HS-27A (cell line): ENCODE measurements around the gene ERF.
A peak's percentile ranks its signal among the peaks of the same experiment; 100 is the strongest.

ENCODE experiments used
- DNase-seq: peaks from one replicate; pipeline ENCODE4 v3.0.0-alpha.2; 2012; ENCODE audit warnings: low read depth, missing footprints

The ERF gene

DNA sequence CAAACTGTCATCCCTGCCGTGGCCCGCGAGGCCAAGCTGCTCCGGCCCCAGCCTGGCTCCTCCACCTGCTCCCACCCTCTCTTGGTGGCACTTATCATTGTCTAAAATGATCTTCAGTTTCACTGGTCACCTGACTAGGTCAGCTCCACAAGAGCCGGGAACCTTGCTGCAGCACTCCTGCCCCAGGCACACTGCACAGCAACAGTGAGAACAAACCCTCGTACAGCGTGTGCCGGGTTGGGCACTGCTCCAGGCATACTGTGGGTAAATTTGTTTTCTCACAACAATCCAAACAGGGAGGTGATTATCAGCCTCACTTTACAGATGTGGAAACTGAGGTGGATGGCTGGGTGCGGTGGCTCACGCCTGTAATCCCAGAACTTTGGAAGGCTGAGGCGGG lies 46.3 kb downstream of the ERF start:
- DNase-seq, result no peak

GRCh38 chr19:42207767-42208271 lies 47.1 kb downstream of the ERF start:
- DNase-seq, result peak; percentile 94

- DNase-seq, result peak; percentile 76
These were observed 47.8 kb downstream of the ERF start for GRCh38 chr19:42206871-42207755.

DNA sequence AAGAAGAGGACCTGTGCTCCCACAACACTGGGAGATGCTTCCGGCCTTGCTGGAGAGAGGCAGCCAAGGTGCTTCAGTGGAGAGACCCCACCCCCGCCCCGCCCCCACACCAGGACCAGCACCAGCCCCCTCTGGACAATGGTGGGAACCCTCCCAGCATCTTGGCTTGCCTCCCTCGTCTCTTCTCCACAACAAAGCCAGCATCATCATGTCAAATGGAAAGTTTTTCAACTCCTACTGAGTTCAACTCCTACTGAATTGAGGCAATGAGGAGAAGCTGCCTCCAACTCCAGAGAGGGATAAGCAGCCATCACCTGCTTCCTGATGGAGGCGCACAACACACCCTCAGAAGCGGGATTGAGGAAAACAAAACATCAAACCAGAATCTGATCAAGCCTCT lies 50.3 kb downstream of the ERF start:
- no peak for DNase-seq

DNA sequence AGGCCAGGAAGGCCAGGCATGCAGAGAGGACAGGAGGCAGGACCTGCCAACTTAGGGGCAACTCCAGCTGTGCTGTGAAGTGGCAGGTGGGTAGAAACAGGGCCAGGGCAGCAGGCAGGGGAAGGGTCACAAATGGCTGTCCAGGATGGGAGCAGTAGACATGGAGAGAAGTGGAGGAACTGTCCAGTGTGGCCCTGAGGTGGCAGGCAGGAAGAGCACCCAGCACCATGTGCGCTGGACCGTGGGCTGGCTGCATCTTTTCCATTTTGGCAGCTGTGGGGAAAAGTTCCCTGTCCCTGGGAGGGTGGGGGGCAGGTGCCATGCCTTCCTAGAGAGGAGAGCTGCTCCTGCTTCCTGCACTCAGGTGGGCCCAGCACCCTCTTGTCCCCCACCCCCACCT lies 51.2 kb downstream of the ERF start:
- DNase-seq, result no peak

GRCh38 chr19:42202290-42202880 lies 52.5 kb downstream of the ERF start:
- DNase-seq, result no peak

DNA sequence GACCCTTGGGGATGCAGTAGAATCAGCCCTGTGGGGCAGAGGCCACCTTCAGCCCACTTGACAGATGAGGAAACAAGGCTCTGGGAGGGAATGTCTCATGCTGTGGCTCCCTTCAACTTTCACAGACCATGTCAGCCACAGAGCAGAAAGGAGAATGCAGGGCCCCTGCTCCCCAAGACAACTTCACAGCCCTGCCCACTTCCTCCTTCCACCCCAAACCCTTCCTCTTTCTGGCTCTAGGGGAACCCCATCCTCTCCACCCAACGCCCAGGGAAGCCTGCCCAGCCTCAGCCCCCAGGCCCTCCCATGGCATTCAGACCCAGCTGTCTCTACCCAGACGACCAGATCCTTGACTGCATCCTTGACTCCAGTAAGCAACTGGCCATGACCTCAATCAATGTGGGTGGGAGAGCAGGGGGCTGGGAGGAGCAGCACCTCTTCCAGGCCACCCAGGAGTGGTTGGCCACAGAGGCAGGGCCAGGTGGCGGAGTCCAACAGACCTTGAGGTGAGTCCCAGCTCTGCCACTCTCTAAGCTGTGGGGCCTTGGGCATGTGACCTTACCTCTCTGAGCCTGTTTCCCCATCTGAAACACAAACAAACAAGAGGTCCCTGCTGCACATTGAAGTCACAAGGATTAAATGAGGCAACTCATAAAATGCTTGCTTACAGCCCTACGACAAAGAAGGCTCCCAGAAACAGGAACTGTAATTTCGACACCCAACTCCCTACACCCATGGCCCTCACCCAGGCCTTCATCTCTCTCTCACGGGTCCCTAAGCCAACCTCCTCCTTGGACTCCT lies 53.2 kb downstream of the ERF start:
- DNase-seq, result no peak

DNA sequence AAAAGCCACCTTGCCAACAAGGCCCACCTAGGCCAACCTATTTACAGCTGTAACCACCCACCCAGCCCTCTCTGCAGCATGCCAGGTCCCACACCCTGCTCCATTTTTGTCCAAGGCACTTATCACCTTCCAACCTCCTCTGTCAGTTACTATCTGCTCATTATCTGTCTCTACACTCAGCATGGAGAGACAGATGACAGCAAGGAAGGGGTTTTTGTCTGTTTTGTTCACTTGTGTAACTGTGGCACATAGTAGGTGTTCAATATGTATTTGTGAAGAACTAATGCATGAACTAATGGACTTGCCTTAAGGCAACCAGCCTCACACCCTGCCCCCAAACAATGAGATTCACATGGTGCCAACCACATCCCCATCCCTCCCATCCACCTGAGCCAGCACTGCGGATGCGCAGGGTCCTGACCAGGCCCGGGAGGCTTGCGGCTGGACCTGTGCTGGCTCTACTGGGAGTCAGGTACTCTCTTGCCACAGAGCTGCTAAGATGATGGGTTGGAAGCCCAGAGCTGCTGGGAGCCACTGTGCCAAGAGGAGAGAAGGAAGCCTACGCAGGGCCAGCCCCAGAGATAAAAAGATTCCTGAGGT lies 54.7 kb downstream of the ERF start:
- no peak for DNase-seq

GRCh38 chr19:42199440-42200115 lies 55.4 kb downstream of the ERF start:
- no peak for DNase-seq

DNA sequence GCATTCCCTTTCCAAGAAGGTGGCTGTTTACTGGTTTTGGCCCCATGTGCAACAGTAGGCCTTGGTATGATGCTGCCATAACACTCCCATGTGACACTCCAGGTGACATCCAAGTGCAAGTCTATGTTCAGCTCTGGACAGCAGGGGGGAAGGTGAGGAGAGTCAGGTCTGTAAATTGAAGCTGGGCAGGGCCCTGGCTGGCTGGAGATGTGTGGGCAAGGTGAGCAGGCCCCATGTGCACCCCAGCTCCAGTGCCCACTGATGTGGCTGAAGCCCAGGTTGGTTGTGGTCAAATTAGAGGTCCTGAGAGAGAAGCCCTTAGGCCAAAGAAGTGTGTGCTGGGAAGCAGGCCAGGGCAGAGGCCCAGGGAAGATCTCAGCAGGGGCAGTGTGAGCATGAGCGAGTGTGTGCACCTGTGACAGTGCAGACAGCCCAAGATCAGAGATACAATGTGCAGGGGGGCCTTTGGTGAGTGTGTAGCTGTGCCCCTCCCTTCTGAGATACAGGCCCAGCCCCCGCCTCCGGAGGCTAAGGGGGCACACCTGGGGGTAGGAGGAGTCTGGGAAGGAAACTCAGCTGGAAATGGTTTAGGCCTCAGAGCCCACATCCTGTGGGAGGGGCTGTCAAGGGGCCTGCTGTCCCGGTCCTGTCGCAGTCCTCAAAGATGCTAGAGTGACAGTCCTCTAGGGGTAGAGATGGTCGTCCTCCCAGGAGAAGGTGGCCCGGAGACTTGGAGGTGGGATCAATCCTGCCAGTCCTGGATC lies 56.1 kb downstream of the ERF start:
- no peak for DNase-seq
